Panc1 (cell line): ENCODE measurements around the gene CDK2AP2. TPM values are rescaled to one million over a fixed set of nuclear protein-coding genes. Genes with fewer than 3 reads are reported as not detected.

Source experiments
- ATAC-seq: fragments of 200-7000 bp; cut with Tn5 transposase; 2 replicates; pipeline ENCODE4 v1.9.1; 2020; ENCODE audit warnings: mild to moderate bottlenecking, moderate library complexity
- BruUV-seq: library from RNA; stranded (reverse); fragments of 400-500 nt; replicated peaks from 2 replicates; lab custom pipeline; 2021; lab: Mats Ljungman, UMichigan
- CTCF ChIA-PET: fragments of 300-600 bp; sonication (Branson Sonifier 250); formaldehyde crosslinking; loops from one replicate; lab custom pipeline; 2022; ENCODE audit warnings: antibody characterized with exemption; lab: Charles Lee
- POLR2A ChIA-PET: fragments of 300-600 bp; sonication (Branson Sonifier 250); formaldehyde crosslinking; loops from one replicate; lab custom pipeline; 2022; ENCODE audit warnings: antibody characterized with exemption; lab: Charles Lee
- DNase-seq: peaks from one replicate; pipeline ENCODE4 v3.0.0-alpha.2; 2010; ENCODE audit warnings: low read depth, low spot score
- H3K27ac ChIP-seq: 2 replicates; pipeline ENCODE4 v1.5.1; 2011; ENCODE audit warnings: mild to moderate bottlenecking, low read length, inconsistent platforms
- H3K27me3 ChIP-seq: fragments of 200-500 bp; sonication (Bioruptor generic); 2 replicates; pipeline ENCODE4 v1.6.0; 2014; ENCODE audit warnings: low read length, inconsistent platforms; ENCODE audit not compliant: control insufficient read depth, insufficient read depth
- H3K36me3 ChIP-seq: fragments of 200-500 bp; sonication (Bioruptor generic); 2 replicates; pipeline ENCODE4 v1.5.1; 2014; ENCODE audit warnings: inconsistent platforms, mild to moderate bottlenecking, low read length, moderate library complexity; ENCODE audit not compliant: control insufficient read depth, insufficient read depth
- H3K4me1 ChIP-seq: 2 replicates; pipeline ENCODE4 v1.5.1; 2011; ENCODE audit warnings: inconsistent platforms, mild to moderate bottlenecking, low read length, moderate library complexity; ENCODE audit not compliant: control insufficient read depth, insufficient read depth
- H3K4me3 ChIP-seq, 2 experiments: 2 replicates each; pipeline ENCODE4 v1.5.1; 2011 to 2012; ENCODE audit warnings: low read depth in 2 of 2, low read length in 2 of 2, mild to moderate bottlenecking in 2 of 2, inconsistent platforms in 1 of 2, moderate library complexity in 1 of 2
- H3K9me3 ChIP-seq: fragments of 200-500 bp; sonication (Bioruptor generic); 2 replicates; pipeline ENCODE4 v1.5.1; 2014; ENCODE audit warnings: low read depth, mild to moderate bottlenecking, inconsistent platforms, low read length, moderate library complexity; ENCODE audit not compliant: control insufficient read depth, insufficient read depth
- POLR2AphosphoS5 ChIP-seq: IDR thresholded peaks from 2 replicates; pipeline ENCODE4 v1.6.1; 2012; ENCODE audit warnings: mild to moderate bottlenecking, low read depth, low read length, moderate library complexity
- SIN3A ChIP-seq: IDR thresholded peaks from 2 replicates; pipeline ENCODE4 v1.6.1; 2012; ENCODE audit warnings: low read depth, mild to moderate bottlenecking, low read length, moderate library complexity, borderline replicate concordance; ENCODE audit not compliant: insufficient read depth
- TCF7L2 ChIP-seq: IDR thresholded peaks from 2 replicates; pipeline ENCODE4 v1.6.1; 2011; ENCODE audit warnings: mild to moderate bottlenecking, low read depth, low read length, inconsistent platforms
- in situ Hi-C: cut with HindIII; loops from 2 replicates; pipeline ENCODE4 v1.10.0; 2016; ENCODE audit warnings: low sequenced_read_pairs, low pct_unique_long_range_greater_than_20kb
- intact Hi-C: fragments of 100-400 bp; cut with micrococcal nuclease; formaldehyde crosslinking; loops from one replicate; pipeline ENCODE4 v1.10.0; 2022; ENCODE audit not compliant: unreplicated experiment
- total RNA-seq: library from RNA; stranded (reverse); gene quantifications from one replicate; pipeline ENCODE4 v1.2.1, GENCODE V29; 2021; ENCODE audit not compliant: unreplicated experiment
- TF ChIP-seq, protein P1 (sequence below), 2 experiments: IDR thresholded peaks; 2 replicates each; pipeline ENCODE4 v1.6.1; 2011 to 2012; ENCODE audit warnings: low read depth in 2 of 2, control low read depth in 1 of 2, low read length in 1 of 2, mild to moderate bottlenecking in 1 of 2, moderate library complexity in 1 of 2; ENCODE audit not compliant: insufficient read depth in 1 of 2
- TF ChIP-seq, protein P2 (sequence below): fragments of 450-650 bp; IDR thresholded peaks from 2 replicates; pipeline ENCODE4 v1.5.1; 2017; ENCODE audit warnings: mild to moderate bottlenecking

The CDK2AP2 gene
- total RNA-seq, 1 experiment from 2014 or later = 76.1 TPM

DNA sequence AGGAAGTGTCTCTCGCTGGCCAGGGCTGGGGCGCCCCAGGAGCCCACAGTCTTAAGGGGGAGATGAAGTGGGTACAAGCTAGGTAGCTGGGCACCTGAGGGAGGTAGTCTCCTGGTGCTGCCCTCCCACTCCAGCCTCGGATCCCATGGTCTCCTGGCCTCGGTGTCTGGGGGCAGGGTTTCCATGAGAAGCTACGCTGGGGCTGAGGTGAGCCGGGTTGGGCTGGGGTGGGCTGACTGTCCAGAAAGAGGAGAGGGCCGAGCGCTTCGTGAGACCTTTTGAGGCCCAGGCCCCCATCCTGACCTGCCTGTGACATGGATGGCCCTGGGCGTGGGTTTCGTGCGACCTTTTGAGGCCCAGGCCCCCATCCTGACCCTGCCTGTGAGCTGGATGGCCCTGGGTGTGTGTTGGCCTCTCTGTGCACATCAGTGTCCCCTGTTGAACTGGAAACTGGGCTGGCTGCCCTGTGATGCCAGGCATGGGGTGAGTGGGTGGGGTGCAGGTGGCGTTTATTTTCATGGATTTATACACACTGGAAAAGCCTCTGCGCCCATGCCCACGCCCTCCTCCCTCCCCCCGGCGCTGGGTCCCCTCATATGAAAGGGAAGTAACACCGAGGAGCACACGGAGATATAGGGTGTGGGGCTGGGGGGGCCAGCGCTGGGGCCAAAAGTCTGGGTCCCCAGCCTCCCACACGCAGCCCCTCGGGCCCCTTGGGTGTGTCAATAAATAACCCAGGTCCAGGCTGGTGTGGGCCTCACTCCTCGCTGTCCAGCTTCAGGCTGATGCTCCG lies 16.5 kb downstream of the CDK2AP2 start:
- ChIA-PET POLR2A (no interaction called here), CTCF (no interaction called here)
- no peaks in the 10 kb centered on the region; the same call in 1 of the 2 replicates for H3K4me1 ChIP-seq
- H3K27ac ChIP-seq = no peak overlapping the region
- no TSS peak for BruUV-seq
- no peak overlapping the region for H3K4me3 ChIP-seq
- intact Hi-C loops = no loop called here
- ATAC-seq (no peak), DNase-seq (no peak)
- H3K9me3 ChIP-seq = no peaks in the 10 kb centered on the region
- in situ Hi-C loops = no loop called here
- TF ChIP-seq SIN3A = no peak
- TF ChIP-seq, protein P1, sequence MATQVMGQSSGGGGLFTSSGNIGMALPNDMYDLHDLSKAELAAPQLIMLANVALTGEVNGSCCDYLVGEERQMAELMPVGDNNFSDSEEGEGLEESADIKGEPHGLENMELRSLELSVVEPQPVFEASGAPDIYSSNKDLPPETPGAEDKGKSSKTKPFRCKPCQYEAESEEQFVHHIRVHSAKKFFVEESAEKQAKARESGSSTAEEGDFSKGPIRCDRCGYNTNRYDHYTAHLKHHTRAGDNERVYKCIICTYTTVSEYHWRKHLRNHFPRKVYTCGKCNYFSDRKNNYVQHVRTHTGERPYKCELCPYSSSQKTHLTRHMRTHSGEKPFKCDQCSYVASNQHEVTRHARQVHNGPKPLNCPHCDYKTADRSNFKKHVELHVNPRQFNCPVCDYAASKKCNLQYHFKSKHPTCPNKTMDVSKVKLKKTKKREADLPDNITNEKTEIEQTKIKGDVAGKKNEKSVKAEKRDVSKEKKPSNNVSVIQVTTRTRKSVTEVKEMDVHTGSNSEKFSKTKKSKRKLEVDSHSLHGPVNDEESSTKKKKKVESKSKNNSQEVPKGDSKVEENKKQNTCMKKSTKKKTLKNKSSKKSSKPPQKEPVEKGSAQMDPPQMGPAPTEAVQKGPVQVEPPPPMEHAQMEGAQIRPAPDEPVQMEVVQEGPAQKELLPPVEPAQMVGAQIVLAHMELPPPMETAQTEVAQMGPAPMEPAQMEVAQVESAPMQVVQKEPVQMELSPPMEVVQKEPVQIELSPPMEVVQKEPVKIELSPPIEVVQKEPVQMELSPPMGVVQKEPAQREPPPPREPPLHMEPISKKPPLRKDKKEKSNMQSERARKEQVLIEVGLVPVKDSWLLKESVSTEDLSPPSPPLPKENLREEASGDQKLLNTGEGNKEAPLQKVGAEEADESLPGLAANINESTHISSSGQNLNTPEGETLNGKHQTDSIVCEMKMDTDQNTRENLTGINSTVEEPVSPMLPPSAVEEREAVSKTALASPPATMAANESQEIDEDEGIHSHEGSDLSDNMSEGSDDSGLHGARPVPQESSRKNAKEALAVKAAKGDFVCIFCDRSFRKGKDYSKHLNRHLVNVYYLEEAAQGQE (IDR thresholded peaks at IDR 0.05; ENCODE audit: insufficient read depth in 1 of 2, low read depth in 2 of 2, low read length in 1 of 2) = no peak
- TF ChIP-seq POLR2AphosphoS5 = no peak
- TF ChIP-seq, protein P2, sequence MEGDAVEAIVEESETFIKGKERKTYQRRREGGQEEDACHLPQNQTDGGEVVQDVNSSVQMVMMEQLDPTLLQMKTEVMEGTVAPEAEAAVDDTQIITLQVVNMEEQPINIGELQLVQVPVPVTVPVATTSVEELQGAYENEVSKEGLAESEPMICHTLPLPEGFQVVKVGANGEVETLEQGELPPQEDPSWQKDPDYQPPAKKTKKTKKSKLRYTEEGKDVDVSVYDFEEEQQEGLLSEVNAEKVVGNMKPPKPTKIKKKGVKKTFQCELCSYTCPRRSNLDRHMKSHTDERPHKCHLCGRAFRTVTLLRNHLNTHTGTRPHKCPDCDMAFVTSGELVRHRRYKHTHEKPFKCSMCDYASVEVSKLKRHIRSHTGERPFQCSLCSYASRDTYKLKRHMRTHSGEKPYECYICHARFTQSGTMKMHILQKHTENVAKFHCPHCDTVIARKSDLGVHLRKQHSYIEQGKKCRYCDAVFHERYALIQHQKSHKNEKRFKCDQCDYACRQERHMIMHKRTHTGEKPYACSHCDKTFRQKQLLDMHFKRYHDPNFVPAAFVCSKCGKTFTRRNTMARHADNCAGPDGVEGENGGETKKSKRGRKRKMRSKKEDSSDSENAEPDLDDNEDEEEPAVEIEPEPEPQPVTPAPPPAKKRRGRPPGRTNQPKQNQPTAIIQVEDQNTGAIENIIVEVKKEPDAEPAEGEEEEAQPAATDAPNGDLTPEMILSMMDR = no peak
- no peak for TF ChIP-seq TCF7L2
- no peaks in the 10 kb centered on the region for H3K36me3 ChIP-seq
- no peaks in the 10 kb centered on the region for H3K27me3 ChIP-seq

DNA sequence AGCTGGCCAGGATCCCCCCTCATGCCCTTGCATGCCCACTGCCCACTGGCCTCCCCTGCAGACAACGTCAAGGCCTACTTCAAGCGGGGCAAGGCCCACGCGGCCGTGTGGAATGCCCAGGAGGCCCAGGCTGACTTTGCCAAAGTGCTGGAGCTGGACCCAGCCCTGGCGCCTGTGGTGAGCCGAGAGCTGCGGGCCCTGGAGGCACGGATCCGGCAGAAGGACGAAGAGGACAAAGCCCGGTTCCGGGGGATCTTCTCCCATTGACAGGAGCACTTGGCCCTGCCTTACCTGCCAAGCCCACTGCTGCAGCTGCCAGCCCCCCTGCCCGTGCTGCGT lies 17.3 kb downstream of the CDK2AP2 start:
- in situ Hi-C loops = no loop called here
- no peak for ATAC-seq
- H3K9me3 ChIP-seq = no peaks in the 10 kb centered on the region

More for the DNA sequence above, 17.3 kb downstream of the CDK2AP2 start:
- H3K36me3 ChIP-seq = no peaks in the 10 kb centered on the region
- ChIA-PET POLR2A (no interaction called here), CTCF (no interaction called here)
- intact Hi-C loops = no loop called here
- H3K27ac ChIP-seq = no peak overlapping the region
- no peaks in the 10 kb centered on the region for H3K27me3 ChIP-seq
- no peak overlapping the region for H3K4me3 ChIP-seq
- TF ChIP-seq POLR2AphosphoS5 (no peak), TCF7L2 (no peak), SIN3A (no peak)
- TF ChIP-seq, protein P1 (IDR thresholded peaks at IDR 0.05; ENCODE audit: insufficient read depth in 1 of 2, low read depth in 2 of 2, low read length in 1 of 2) = no peak
- TF ChIP-seq, protein P2 = no peak
- BruUV-seq = no TSS peak
- H3K4me1 ChIP-seq = no peaks in the 10 kb centered on the region; the same call in 1 of the 2 replicates
- no peak for DNase-seq
